NB4 (cell line): ENCODE measurements around the gene RAB1B.

Experiments used
- MYC ChIP-seq: IDR thresholded peaks from 2 replicates; pipeline ENCODE4 v1.6.1; 2011; ENCODE audit warnings: low read depth, low read length
- POLR2A ChIP-seq: IDR thresholded peaks from 2 replicates; pipeline ENCODE4 v1.6.1; 2011; ENCODE audit warnings: mild to moderate bottlenecking; ENCODE audit not compliant: insufficient read length; ENCODE audit errors: extremely low read depth
- TF ChIP-seq, protein P1 (sequence below): IDR thresholded peaks from one replicate; pipeline ENCODE4 v1.5.1; 2012; ENCODE audit warnings: low read depth, low read length
- TF ChIP-seq, protein P2 (sequence below): IDR thresholded peaks from 2 replicates; pipeline ENCODE4 v1.6.1; 2011; ENCODE audit warnings: low read depth, low read length

DNA sequence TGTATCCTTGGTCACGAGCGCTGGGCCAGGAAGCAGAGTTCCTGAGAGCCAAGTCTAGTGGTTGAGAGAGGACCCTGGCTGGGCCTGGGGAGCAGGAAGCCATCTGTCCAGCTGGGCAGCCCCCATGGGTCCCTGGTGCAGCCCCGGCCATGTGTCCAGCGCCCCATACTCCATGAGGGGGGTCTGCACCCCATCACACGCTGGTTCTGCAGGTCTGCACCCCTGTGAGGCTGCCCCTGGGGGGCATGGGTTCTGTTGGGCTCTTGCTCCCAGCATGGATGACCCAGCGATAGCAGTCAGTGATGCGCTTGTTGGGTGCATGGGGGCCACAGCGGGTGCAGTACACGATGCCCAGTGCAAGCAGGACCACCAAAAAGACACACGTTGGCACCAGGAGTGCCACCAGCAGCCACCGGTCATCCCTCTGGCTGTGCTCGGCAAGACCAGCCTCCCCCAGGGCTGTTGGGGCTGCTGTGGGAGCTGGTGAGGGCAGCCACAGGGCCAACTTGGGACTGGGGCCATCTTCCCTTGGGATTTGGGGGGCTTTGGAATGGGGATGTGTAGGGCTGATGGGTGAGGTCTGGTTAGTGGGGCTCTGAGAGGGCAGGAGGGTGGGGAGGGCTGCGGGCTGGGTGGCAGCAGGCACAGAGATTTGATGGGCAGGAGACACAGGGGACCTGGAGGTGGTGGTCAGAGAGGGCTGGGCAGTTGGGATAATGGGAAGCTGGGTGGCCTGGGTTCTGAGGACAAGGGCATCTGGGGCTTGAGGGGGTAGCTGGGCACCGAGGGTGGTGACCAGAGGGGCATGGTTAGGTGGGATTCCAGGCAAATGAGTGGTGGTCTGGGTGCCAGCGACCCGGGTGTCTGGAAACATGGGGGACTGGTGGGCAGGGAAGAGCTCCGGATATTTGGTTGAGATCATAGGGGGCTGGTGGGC, 46.4 kb downstream of the RAB1B start:
- TF ChIP-seq, protein P1, sequence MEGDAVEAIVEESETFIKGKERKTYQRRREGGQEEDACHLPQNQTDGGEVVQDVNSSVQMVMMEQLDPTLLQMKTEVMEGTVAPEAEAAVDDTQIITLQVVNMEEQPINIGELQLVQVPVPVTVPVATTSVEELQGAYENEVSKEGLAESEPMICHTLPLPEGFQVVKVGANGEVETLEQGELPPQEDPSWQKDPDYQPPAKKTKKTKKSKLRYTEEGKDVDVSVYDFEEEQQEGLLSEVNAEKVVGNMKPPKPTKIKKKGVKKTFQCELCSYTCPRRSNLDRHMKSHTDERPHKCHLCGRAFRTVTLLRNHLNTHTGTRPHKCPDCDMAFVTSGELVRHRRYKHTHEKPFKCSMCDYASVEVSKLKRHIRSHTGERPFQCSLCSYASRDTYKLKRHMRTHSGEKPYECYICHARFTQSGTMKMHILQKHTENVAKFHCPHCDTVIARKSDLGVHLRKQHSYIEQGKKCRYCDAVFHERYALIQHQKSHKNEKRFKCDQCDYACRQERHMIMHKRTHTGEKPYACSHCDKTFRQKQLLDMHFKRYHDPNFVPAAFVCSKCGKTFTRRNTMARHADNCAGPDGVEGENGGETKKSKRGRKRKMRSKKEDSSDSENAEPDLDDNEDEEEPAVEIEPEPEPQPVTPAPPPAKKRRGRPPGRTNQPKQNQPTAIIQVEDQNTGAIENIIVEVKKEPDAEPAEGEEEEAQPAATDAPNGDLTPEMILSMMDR = no peak
- TF ChIP-seq POLR2A = no peak
- TF ChIP-seq, protein P2, sequence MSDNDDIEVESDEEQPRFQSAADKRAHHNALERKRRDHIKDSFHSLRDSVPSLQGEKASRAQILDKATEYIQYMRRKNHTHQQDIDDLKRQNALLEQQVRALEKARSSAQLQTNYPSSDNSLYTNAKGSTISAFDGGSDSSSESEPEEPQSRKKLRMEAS = no peak
- no peak for TF ChIP-seq MYC
